NB4 (cell line): ENCODE data around the gene CD2BP2.

Experiments
- CTCF ChIP-seq: IDR thresholded peaks from one replicate; pipeline ENCODE4 v1.5.1; 2012; ENCODE audit warnings: low read depth, low read length
- MAX ChIP-seq: IDR thresholded peaks from 2 replicates; pipeline ENCODE4 v1.6.1; 2011; ENCODE audit warnings: low read depth, low read length
- MYC ChIP-seq: IDR thresholded peaks from 2 replicates; pipeline ENCODE4 v1.6.1; 2011; ENCODE audit warnings: low read depth, low read length
- POLR2A ChIP-seq: IDR thresholded peaks from 2 replicates; pipeline ENCODE4 v1.6.1; 2011; ENCODE audit warnings: mild to moderate bottlenecking; ENCODE audit not compliant: insufficient read length; ENCODE audit errors: extremely low read depth

GRCh38 chr16:30355144-30355953 is at the start of gene CD2BP2:
- TF ChIP-seq CTCF (no peak), POLR2A (peak; percentile 47), MAX (peak; percentile 94), MYC (peak; percentile 81)
